Lung (tissue), 12 donors: ENCODE measurements around the gene CPNE7. TPM values are rescaled to one million over a fixed set of nuclear protein-coding genes. Genes with fewer than 3 reads are reported as not detected.

Source experiments
- ATAC-seq: fragments of 200-7000 bp; cut with Tn5 transposase; one replicate; pipeline ENCODE4 v1.9.1; 2020; ENCODE audit warnings: moderate number of reproducible peaks; ENCODE audit not compliant: insufficient read depth, low FRiP score
- DNase-seq, 3 donors: peaks; one replicate each; pipeline ENCODE4 v3.0.0-alpha.2; 2013 to 2017
- H3K27ac ChIP-seq, 2 donors: one replicate each; pipeline ENCODE4 v1.5.1; 2013; ENCODE audit warnings: mild to moderate bottlenecking in 2 of 2, moderate library complexity in 2 of 2, control low read depth in 1 of 2, inconsistent platforms in 1 of 2, low read depth in 1 of 2, low read length in 1 of 2
- H3K27me3 ChIP-seq, 3 donors: one replicate each; pipeline ENCODE4 v1.5.1; 2013; ENCODE audit warnings: low read length in 2 of 3; ENCODE audit not compliant: control insufficient read depth in 3 of 3, insufficient read depth in 3 of 3
- H3K36me3 ChIP-seq, 4 donors: one replicate each; pipeline ENCODE4 v1.5.1; 2013; ENCODE audit warnings: low read length in 4 of 4, mild to moderate bottlenecking in 1 of 4, moderate library complexity in 1 of 4; ENCODE audit not compliant: control insufficient read depth in 4 of 4, insufficient read depth in 4 of 4
- H3K4me1 ChIP-seq, 5 donors: one replicate each; pipeline ENCODE4 v1.5.1; 2013; ENCODE audit warnings: low read length in 5 of 5, mild to moderate bottlenecking in 2 of 5, moderate library complexity in 1 of 5; ENCODE audit not compliant: control insufficient read depth in 5 of 5, insufficient read depth in 5 of 5
- H3K4me3 ChIP-seq: one replicate; pipeline ENCODE4 v1.5.1; 2013; ENCODE audit warnings: mild to moderate bottlenecking, control low read depth, moderate library complexity
- H3K9ac ChIP-seq, 2 donors: one replicate each; pipeline ENCODE4 v1.5.1; 2013; ENCODE audit warnings: low read length in 2 of 2, control low read depth in 1 of 2; ENCODE audit not compliant: insufficient read depth in 1 of 2
- H3K9me3 ChIP-seq, 4 donors: one replicate each; pipeline ENCODE4 v1.5.1; 2013; ENCODE audit warnings: low read length in 3 of 4, mild to moderate bottlenecking in 1 of 4, moderate library complexity in 1 of 4; ENCODE audit not compliant: control insufficient read depth in 4 of 4, insufficient read depth in 3 of 4
- WGBS, 2 donors: extraction: QIAGEN DNeasy Blood & Tissue Kit; methylation state at CpG; one replicate each; pipeline ENCODE4 v1.1.7; 2013; 5-methylcytosine and 5-hydroxymethylcytosine counted together
- polyA plus RNA-seq, 2 donors: library from polyadenylated mRNA; stranded (reverse); fragments of 200-250 nt; gene quantifications; one replicate each; pipeline ENCODE4 v1.2.1, GENCODE V29; 2013
- total RNA-seq, 2 donors: library from RNA; depleted of rRNA in 1 of 2; stranded (reverse); fragments of >200 nt in 1 of 2; gene quantifications; one replicate each; pipeline ENCODE4 v1.2.1, GENCODE V29; 2014 to 2021
- TF ChIP-seq, protein P1 (sequence below): IDR thresholded peaks from 2 replicates; pipeline ENCODE4 v1.5.1; 2012; ENCODE audit warnings: mild to moderate bottlenecking; ENCODE audit errors: control extremely low read depth, extremely low read depth
- donor health status: control.
- donor health status: control.
- donor health status: Bipolar disorder and iron deficiency.
- donor health status: healthy.
- donor health status: DM: yes; HTN: yes; CAD: no.

Gene CPNE7
- total and polyA plus RNA-seq, 4 donors, result 0.65 to 2.2 (median 1.2) TPM

- H3K36me3 ChIP-seq, result no peaks in the 10 kb centered on the region
- H3K4me1 ChIP-seq, result peaks cover 0 to 9% (median 3%) of the 10 kb centered on the region in 5 donors
- WGBS, 2 donors, result 86 to 92% methylated on average over 12 of the region's 12 CpGs
- DNase-seq (no peak), ATAC-seq (no peak)
- no peak overlapping the region for H3K27ac ChIP-seq
- H3K4me3 ChIP-seq, result no peak overlapping the region
- TF ChIP-seq, protein P1, sequence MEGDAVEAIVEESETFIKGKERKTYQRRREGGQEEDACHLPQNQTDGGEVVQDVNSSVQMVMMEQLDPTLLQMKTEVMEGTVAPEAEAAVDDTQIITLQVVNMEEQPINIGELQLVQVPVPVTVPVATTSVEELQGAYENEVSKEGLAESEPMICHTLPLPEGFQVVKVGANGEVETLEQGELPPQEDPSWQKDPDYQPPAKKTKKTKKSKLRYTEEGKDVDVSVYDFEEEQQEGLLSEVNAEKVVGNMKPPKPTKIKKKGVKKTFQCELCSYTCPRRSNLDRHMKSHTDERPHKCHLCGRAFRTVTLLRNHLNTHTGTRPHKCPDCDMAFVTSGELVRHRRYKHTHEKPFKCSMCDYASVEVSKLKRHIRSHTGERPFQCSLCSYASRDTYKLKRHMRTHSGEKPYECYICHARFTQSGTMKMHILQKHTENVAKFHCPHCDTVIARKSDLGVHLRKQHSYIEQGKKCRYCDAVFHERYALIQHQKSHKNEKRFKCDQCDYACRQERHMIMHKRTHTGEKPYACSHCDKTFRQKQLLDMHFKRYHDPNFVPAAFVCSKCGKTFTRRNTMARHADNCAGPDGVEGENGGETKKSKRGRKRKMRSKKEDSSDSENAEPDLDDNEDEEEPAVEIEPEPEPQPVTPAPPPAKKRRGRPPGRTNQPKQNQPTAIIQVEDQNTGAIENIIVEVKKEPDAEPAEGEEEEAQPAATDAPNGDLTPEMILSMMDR, result no peak
- H3K9me3 ChIP-seq, result no peaks in the 10 kb centered on the region
- H3K27me3 ChIP-seq, result peaks cover 0 to 8% (median 2%) of the 10 kb centered on the region in 3 donors
- no peak overlapping the region for H3K9ac ChIP-seq
These were observed 24.9 kb downstream of the CPNE7 start for GRCh38 chr16:89600427-89600826.

- TF ChIP-seq, protein P1, result no peak
- WGBS, 2 donors, result 79 to 91% methylated on average over 8 of the region's 8 CpGs
- ATAC-seq (no peak), DNase-seq (no peak)
- peaks cover 0 to 8% (median 2%) of the 10 kb centered on the region in 3 donors for H3K27me3 ChIP-seq
- H3K9ac ChIP-seq, result no peak overlapping the region
- H3K36me3 ChIP-seq, result no peaks in the 10 kb centered on the region
- H3K9me3 ChIP-seq, result no peaks in the 10 kb centered on the region
- H3K4me3 ChIP-seq, result no peak overlapping the region
- H3K27ac ChIP-seq, result no peak overlapping the region
- peaks cover 0 to 9% (median 3%) of the 10 kb centered on the region in 5 donors for H3K4me1 ChIP-seq
These were observed 25.4 kb downstream of the CPNE7 start for GRCh38 chr16:89600956-89601355.

DNA sequence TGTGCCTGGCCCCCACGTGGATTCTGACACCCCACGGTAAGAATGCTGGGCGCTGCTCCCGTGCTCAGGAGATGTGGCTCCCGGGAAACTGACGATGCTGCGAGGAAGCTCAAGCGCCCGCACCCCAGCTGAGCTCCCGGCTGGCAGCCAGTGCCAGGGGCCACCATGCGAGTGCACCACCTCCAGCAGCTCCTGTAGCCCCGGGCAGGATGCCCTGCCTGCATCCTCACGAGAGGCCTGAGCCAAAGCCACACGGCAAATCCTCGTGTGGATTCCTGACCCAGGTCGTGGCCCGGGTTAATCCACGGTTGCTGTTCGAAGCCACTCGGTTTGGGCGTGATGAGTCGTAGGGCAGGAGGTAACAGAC, 26.3 kb downstream of the CPNE7 start:
- H3K4me3 ChIP-seq, result no peak overlapping the region
- H3K36me3 ChIP-seq, result no peaks in the 10 kb centered on the region
- 63 to 64% methylated on average over 22 of the region's 22 CpGs for WGBS, 2 donors
- no peak overlapping the region for H3K27ac ChIP-seq
- peaks cover 0 to 8% (median 2%) of the 10 kb centered on the region in 3 donors for H3K27me3 ChIP-seq
- DNase-seq (no peak), ATAC-seq (no peak)
- TF ChIP-seq, protein P1, result no peak
- no peak overlapping the region for H3K9ac ChIP-seq
- H3K9me3 ChIP-seq, result no peaks in the 10 kb centered on the region
- H3K4me1 ChIP-seq, result peaks cover 0 to 9% (median 3%) of the 10 kb centered on the region in 5 donors
